Activated naive CD4-positive, alpha-beta T cell treated with Interleukin-2 at 50 U/mL for 16 hours (primary cell): ENCODE measurements around the gene BCL2L2.
"Not testable (repeated sequence)": the region's sequence is repeated elsewhere in the genome, so short reads cannot be mapped to it uniquely, and the experiment has no call there.

Experiments used
- DNase-seq: peaks from one replicate; pipeline ENCODE4 v3.0.0-alpha.2; 2020

The BCL2L2 gene

GRCh38 chr14:23300687-23301223 lies 5.9 kb upstream of the BCL2L2 start:
- peak; percentile 19 for DNase-seq

GRCh38 chr14:23301288-23301968 lies 5.2 kb upstream of the BCL2L2 start:
- DNase-seq: peak; percentile 97

GRCh38 chr14:23301969-23302289 lies 4.7 kb upstream of the BCL2L2 start:
- no peak for DNase-seq

DNA sequence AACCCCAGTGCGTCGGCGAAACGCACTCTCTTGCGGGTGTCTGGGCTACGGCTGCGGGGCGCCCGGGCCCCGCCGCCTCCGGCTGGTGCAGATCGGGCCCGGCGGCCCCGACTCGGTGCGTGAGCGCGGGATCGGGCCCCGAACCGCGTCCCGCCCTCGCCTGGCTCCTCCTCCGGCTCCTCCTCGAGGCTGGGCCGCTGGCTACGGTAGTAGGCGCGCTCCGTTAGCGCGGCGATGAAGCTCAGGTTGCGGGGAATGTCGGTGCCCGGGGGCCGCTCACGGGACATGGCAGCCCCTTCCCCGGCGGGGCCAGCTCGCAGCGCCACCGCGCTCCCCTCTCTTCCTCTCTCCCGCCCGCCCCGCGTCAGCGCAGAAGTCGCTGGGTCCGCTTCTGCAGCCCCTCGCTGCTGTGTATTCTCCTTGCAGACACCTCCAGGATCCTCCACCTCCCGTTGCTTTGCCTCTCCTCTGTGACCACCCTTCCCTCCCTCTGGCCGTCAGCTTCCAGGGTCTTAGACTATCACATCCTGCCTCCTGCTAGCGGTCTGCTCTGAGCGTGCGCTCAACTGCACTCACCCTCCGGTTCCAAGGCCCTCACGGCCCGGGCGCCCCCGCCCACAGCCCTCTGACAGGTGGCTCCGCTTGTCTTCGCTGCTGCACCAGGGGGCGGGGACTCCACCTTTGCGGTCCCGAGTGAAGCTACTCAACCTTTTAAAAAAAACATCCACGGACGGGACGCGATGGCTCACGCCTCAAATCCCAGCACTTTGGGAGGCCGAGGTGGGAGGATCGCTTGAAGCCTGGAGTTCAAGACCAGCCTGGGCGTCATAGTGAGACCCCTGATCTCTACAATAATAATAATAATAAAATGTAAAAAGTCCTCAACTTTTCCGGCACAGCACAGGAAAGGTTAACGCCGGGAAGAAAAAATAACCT lies 4.1 kb upstream of the BCL2L2 start, which contains the start of gene PPP1R3E:
Gene PPP1R3E, minus strand, starts transcription at position 570 of the 936 bp plus-strand sequence. Its CDS starts 283 bp downstream, at position 287.
- peak; percentile 87 for DNase-seq

GRCh38 chr14:23307146-23307530 lies 505 bp downstream of the BCL2L2 start:
- no peak for DNase-seq

GRCh38 chr14:23307687-23308644 lies 1.3 kb downstream of the BCL2L2 start:
- no peak for DNase-seq

- no peak for DNase-seq
These were observed 2.2 kb downstream of the BCL2L2 start for GRCh38 chr14:23308721-23309445.

- DNase-seq: no peak
These were observed 3.9 kb downstream of the BCL2L2 start for GRCh38 chr14:23310546-23310945.

GRCh38 chr14:23316300-23316699 lies 9.7 kb downstream of the BCL2L2 start:
- no peak for DNase-seq

- no peak for DNase-seq
These were observed 13.3 kb downstream of the BCL2L2 start for GRCh38 chr14:23319746-23320583.

DNA sequence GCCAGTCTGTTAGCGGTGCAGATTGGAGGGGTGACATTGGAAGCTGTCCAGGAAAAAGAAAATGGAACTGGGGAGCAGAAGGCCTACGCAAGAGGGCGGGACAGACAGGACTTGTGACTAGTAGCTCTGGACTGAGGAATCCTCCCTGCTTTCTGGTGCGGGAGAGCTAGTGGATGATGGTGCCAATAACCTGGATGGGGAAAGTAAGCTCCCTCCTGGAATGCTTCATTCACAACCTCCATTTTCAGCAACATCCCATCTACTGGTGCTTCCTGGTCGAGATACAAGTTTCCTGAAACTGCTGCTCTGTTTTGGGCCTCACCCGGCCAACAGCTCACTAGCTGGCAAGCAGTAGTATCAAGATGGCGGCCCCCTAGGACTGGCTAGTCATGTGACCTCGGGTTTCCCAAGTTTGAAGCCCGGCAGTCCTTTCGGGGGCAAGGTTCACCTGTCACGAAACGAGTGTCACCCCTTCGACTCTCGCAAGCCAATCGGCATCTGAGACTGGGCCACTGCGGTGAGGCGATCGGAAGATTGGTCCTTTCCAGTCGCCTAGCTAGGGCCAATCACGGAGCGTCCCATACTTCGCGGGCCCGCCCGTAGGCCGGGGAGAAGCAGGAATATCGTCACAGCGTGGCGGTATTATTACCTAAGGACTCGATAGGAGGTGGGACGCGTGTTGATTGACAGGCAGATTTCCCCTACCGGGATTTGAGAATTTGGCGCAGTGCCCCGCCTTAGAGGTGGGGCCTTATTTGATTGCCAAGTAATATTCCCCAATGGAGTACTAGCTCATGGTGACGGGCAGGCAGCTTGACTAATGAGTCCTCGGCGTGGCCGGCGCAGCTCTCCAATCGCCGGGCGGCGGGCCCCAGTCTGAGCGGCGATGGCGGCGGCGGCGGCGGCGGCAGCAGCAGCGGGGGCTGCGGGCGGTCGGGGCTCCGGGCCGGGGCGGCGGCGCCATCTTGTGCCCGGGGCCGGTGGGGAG lies 14.2 kb downstream of the BCL2L2 start, which contains the start of gene PABPN1:
Gene PABPN1, plus strand, starts transcription at position 874 of the 988 bp plus-strand sequence. Its CDS starts 13 bp downstream, at position 887.
- peak; percentile 97 for DNase-seq

- peak; percentile 73 for DNase-seq
These were observed 15.2 kb downstream of the BCL2L2 start for GRCh38 chr14:23321572-23322547.

DNA sequence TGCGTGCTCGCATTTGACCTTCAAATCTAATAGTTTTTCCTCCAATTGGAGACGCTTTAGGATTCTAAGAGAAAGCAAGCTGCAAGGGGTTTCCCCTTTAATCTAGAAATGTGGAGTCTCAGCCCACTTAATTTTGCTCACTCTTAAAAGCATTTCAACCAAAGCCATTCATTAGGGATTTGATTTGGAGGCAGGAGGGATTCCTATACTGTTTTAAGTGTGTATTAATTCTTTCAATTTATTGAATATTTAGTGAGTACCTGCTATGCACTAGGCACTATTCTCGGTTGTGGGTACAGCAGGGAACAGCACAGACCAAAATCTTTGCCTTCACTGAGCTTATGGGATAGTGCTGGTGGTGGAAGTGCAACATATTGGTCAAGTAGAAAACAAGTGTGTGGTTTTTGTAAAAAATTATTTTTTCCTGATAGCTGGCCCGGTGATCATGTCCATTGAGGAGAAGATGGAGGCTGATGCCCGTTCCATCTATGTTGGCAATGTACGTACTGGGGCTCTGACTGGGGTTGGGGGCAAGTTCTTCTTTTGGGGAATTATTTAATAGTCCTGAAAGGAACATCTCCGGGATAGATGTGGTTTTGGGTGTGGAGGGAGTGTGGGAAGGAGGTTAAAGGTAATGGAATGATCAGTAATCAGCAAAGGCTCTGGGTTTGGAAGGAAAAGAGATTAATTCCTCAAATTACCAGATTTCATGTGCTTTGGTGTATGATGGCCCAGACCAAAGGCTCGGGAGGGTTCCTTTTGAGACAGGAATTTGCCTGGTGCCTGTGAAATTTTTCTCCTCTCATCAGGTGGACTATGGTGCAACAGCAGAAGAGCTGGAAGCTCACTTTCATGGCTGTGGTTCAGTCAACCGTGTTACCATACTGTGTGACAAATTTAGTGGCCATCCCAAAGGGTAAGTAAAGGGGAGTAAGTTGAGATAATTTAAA lies 16.2 kb downstream of the BCL2L2 start:
- no peak for DNase-seq

- DNase-seq: no peak
These were observed 17.3 kb downstream of the BCL2L2 start for GRCh38 chr14:23323838-23324454.

- DNase-seq: no peak
These were observed 17.8 kb downstream of the BCL2L2 start for GRCh38 chr14:23324455-23324846.

DNA sequence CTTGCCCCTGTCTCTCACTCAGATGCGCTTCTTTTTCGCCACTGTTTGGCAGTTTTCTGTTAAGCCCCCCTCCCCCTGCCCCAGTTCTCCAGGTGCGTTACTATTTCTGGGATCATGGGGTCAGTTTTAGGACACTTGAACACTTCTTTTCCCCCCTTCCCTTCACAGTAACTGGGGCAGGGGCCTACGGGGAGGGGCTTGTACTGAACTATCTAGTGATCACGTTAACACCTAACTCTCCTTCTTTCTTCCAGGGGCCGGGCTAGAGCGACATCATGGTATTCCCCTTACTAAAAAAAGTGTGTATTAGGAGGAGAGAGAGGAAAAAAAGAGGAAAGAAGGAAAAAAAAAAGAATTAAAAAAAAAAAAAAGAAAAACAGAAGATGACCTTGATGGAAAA lies 18.4 kb downstream of the BCL2L2 start:
- DNase-seq: no peak

GRCh38 chr14:23325746-23326145 lies 19.1 kb downstream of the BCL2L2 start:
- DNase-seq: not testable (repeated sequence)
